Measurements from ENCODE around the gene FRK. TPM values are rescaled to one million over a fixed set of nuclear protein-coding genes. Genes with fewer than 3 reads are reported as not detected.

Gene FRK
- total and polyA plus RNA-seq, 5 donors from 2014 or later = not detected

DNA sequence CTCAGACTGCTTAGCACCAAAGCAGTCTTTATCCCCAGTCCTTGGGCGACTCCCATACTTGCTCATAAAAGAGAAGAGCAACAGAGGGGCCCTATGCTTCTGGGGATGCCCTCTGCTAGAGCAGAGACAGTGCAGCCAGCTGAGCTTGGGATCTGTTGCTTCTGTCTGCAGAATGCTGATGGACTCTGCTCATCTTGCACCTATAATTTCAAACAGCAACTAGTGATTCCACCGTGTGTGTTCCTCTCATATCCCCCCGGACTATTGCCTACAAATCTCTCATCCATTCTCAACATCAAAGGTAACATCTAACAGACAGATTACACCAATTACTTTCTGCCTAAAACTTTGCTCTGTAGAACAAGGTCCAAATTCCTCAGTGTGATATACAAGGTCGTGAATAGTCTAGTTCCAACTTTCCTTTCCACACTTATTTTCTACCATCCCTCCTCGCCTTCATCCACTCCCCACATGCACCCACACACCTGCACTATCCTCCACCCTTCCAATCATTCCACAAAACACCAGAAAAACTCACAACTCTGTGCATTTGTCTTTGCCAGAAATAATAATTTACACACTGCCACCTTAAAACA is 62.6 kb downstream of the FRK start:
- H3K4me1 Mint-ChIP-seq = no peaks in the 10 kb centered on the region
- no peak for ATAC-seq (ENCODE audit: low read depth in 2 of 2)
- H3K36me3 Mint-ChIP-seq = no peaks in the 10 kb centered on the region
- Histone ChIP-seq H3K4me3 (ENCODE audit: low read depth, low read length) (no peak overlapping the region), H3K27me3 (ENCODE audit: control insufficient read depth, insufficient read depth, low read length) (peaks cover 3% of the 10 kb centered on the region), H3K27ac (ENCODE audit: insufficient read depth, low read length, poor library complexity, severe bottlenecking) (no peak overlapping the region), H3K36me3 (ENCODE audit: control insufficient read depth, insufficient read depth, low read length) (no peaks in the 10 kb centered on the region), H3K9me3 (ENCODE audit: control insufficient read depth in 2 of 2, low read length in 2 of 2) (no peaks in the 10 kb centered on the region), H3K4me1 (ENCODE audit: control insufficient read depth, insufficient read depth, low read length, poor library complexity, severe bottlenecking) (no peaks in the 10 kb centered on the region)
- DNase-seq = no peak
- no peak overlapping the region for H3K4me3 Mint-ChIP-seq
- H3K27me3 Mint-ChIP-seq = peaks cover 9% of the 10 kb centered on the region
- H3K9me3 Mint-ChIP-seq = peaks cover 0 to 3% (median 0%) of the 10 kb centered on the region in 7 donors
- H3K27ac Mint-ChIP-seq = no peak overlapping the region

DNA sequence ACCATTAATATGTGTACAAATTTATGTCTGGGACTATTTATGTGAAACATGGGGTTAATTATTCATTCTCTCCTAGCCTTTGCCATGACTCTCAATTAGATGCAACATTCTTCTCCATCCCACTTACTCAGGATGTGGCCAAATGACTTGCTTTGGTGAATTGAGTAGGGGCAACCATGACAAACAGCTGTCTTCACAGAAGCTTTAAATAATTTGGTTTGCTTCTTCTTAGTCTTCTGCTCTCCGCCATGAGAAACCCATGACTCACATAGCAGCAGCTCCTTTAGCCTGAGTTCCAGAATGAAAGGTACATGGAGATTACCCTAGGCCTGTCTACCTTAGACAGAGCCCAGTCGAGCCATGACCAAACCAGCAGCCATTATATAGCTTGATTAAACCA is 74.7 kb downstream of the FRK start:
- H3K27me3 Mint-ChIP-seq = peaks cover 5% of the 10 kb centered on the region
- no peaks in the 10 kb centered on the region for H3K36me3 ChIP-seq (ENCODE audit: control insufficient read depth, insufficient read depth, low read length)
- peaks cover 0 to 5% (median 2%) of the 10 kb centered on the region in 7 donors for H3K9me3 Mint-ChIP-seq
- H3K9me3 ChIP-seq (ENCODE audit: control insufficient read depth in 2 of 2, low read length in 2 of 2) = no peaks in the 10 kb centered on the region
- DNase-seq (no peak), ATAC-seq (ENCODE audit: low read depth in 2 of 2) (no peak)
- no peaks in the 10 kb centered on the region for H3K4me1 ChIP-seq (ENCODE audit: control insufficient read depth, insufficient read depth, low read length, poor library complexity, severe bottlenecking)
- no peaks in the 10 kb centered on the region for H3K4me1 Mint-ChIP-seq
- H3K27me3 ChIP-seq (ENCODE audit: control insufficient read depth, insufficient read depth, low read length) = no peaks in the 10 kb centered on the region
- H3K4me3 ChIP-seq (ENCODE audit: low read depth, low read length) = no peak overlapping the region
- no peaks in the 10 kb centered on the region for H3K36me3 Mint-ChIP-seq
- H3K27ac Mint-ChIP-seq = no peak overlapping the region
- no peak overlapping the region for H3K4me3 Mint-ChIP-seq
- H3K27ac ChIP-seq (ENCODE audit: insufficient read depth, low read length, poor library complexity, severe bottlenecking) = no peak overlapping the region

DNA sequence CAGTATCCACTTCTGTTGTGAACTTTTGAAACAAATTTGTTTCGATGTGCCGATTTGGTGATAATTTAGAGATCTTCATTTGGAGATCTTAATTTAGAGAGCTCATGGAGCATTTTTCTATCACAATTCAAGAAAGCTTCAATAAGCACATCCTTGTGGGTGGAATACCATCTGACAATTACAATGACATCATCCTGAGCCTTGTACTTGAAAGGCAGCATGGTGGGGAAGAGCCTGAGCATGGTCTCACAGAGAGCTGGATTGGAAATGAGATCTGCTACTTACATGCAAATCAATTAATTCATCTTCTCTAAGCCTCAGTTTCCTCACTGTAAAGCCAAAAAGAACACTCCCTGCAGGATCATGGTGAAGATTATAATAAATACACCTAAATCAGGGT is 75.9 kb downstream of the FRK start:
- H3K27me3 Mint-ChIP-seq = peaks cover 5% of the 10 kb centered on the region
- no peak overlapping the region for H3K27ac ChIP-seq (ENCODE audit: insufficient read depth, low read length, poor library complexity, severe bottlenecking)
- no peaks in the 10 kb centered on the region for H3K4me1 ChIP-seq (ENCODE audit: control insufficient read depth, insufficient read depth, low read length, poor library complexity, severe bottlenecking)
- DNase-seq (no peak), ATAC-seq (ENCODE audit: low read depth in 2 of 2) (no peak)
- no peak overlapping the region for H3K27ac Mint-ChIP-seq
- H3K9me3 ChIP-seq (ENCODE audit: control insufficient read depth in 2 of 2, low read length in 2 of 2) = no peaks in the 10 kb centered on the region
- H3K36me3 Mint-ChIP-seq = no peaks in the 10 kb centered on the region
- H3K4me1 Mint-ChIP-seq = no peaks in the 10 kb centered on the region
- no peaks in the 10 kb centered on the region for H3K36me3 ChIP-seq (ENCODE audit: control insufficient read depth, insufficient read depth, low read length)
- no peaks in the 10 kb centered on the region for H3K27me3 ChIP-seq (ENCODE audit: control insufficient read depth, insufficient read depth, low read length)
- H3K9me3 Mint-ChIP-seq = peaks cover 0 to 4% (median 2%) of the 10 kb centered on the region in 7 donors
- H3K4me3 ChIP-seq (ENCODE audit: low read depth, low read length) = no peak overlapping the region
- H3K4me3 Mint-ChIP-seq = no peak overlapping the region

DNA sequence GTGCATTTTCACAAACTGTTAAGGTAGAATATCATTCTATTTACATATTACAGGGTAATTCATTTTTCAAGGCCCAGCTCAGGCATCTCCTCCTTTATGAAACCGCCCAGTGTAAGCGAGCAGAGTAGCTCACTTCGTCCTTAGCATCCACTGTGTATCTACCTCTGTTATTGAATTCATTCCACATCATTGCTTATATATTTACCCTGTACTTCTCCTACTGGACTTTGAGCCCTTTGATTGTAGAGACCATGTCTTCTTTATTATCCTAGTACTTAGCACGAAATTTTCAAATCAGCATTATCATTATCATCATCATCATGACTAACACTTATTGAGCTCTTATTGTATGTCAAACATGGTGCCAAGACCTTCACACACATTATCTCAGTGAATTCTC is 76.7 kb downstream of the FRK start:
- Mint-ChIP-seq H3K36me3 (no peaks in the 10 kb centered on the region), H3K27me3 (peaks cover 5% of the 10 kb centered on the region), H3K4me3 (no peak overlapping the region), H3K4me1 (no peaks in the 10 kb centered on the region), H3K9me3 (peaks cover 0 to 2% (median 0%) of the 10 kb centered on the region in 7 donors), H3K27ac (peak overlapping the region in 1 of 3 donors; percentile 67)
- Histone ChIP-seq H3K4me3 (ENCODE audit: low read depth, low read length) (no peak overlapping the region), H3K4me1 (ENCODE audit: control insufficient read depth, insufficient read depth, low read length, poor library complexity, severe bottlenecking) (no peaks in the 10 kb centered on the region), H3K27ac (ENCODE audit: insufficient read depth, low read length, poor library complexity, severe bottlenecking) (no peak overlapping the region), H3K27me3 (ENCODE audit: control insufficient read depth, insufficient read depth, low read length) (no peaks in the 10 kb centered on the region), H3K36me3 (ENCODE audit: control insufficient read depth, insufficient read depth, low read length) (no peaks in the 10 kb centered on the region), H3K9me3 (ENCODE audit: control insufficient read depth in 2 of 2, low read length in 2 of 2) (no peaks in the 10 kb centered on the region)
- ATAC-seq (ENCODE audit: low read depth in 2 of 2) = no peak
- DNase-seq = no peak

DNA sequence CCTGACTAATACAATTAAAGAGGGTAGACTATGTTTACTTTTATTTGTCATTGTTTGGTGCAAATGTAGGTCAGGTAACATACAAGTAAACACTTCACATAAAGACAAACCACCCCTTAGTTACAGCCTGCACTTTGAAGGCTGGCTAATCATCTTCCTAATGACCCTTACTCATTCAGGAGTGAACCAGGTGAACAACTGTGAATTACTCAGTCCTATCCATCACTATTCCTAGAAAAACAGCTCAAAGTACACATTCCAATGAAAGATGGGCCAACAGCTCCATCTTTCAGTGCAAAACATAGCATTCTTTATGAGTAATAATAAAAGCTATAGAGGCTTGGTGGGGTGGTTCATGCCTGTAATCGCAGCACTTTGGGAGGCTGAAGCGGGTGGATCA is 78.2 kb downstream of the FRK start:
- no peak overlapping the region for H3K27ac ChIP-seq (ENCODE audit: insufficient read depth, low read length, poor library complexity, severe bottlenecking)
- no peaks in the 10 kb centered on the region for H3K4me1 ChIP-seq (ENCODE audit: control insufficient read depth, insufficient read depth, low read length, poor library complexity, severe bottlenecking)
- Mint-ChIP-seq H3K9me3 (peaks cover 0 to 2% (median 0%) of the 10 kb centered on the region in 7 donors), H3K4me3 (no peak overlapping the region), H3K4me1 (no peaks in the 10 kb centered on the region), H3K27me3 (peaks cover 5% of the 10 kb centered on the region), H3K36me3 (no peaks in the 10 kb centered on the region), H3K27ac (no peak overlapping the region)
- ATAC-seq (ENCODE audit: low read depth in 2 of 2) (no peak), DNase-seq (no peak)
- H3K27me3 ChIP-seq (ENCODE audit: control insufficient read depth, insufficient read depth, low read length) = no peaks in the 10 kb centered on the region
- H3K36me3 ChIP-seq (ENCODE audit: control insufficient read depth, insufficient read depth, low read length) = no peaks in the 10 kb centered on the region
- H3K4me3 ChIP-seq (ENCODE audit: low read depth, low read length) = no peak overlapping the region
- no peaks in the 10 kb centered on the region for H3K9me3 ChIP-seq (ENCODE audit: control insufficient read depth in 2 of 2, low read length in 2 of 2)

DNA sequence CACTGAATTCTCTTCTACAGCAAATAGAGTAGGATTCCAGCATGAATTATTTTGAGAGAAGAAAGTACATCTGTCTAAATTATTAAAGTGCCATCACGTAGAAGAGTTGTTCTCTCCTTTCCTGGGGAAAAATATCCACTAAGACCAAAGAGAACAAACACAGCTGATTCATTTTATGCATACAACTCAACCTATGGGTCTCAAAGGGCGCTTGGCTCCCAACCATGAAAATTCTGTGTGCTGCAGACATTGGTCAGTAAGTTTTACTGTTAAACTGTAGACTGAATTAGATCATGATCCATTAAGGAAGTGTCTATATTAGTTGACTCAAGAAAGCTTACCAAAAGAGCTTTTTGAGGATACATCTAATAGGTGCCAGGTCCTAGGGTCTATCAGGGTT is 83.5 kb downstream of the FRK start:
- H3K9me3 Mint-ChIP-seq = no peaks in the 10 kb centered on the region
- Histone ChIP-seq H3K9me3 (ENCODE audit: control insufficient read depth in 2 of 2, low read length in 2 of 2) (no peaks in the 10 kb centered on the region), H3K36me3 (ENCODE audit: control insufficient read depth, insufficient read depth, low read length) (no peaks in the 10 kb centered on the region), H3K4me1 (ENCODE audit: control insufficient read depth, insufficient read depth, low read length, poor library complexity, severe bottlenecking) (no peaks in the 10 kb centered on the region), H3K27ac (ENCODE audit: insufficient read depth, low read length, poor library complexity, severe bottlenecking) (no peak overlapping the region), H3K4me3 (ENCODE audit: low read depth, low read length) (no peak overlapping the region), H3K27me3 (ENCODE audit: control insufficient read depth, insufficient read depth, low read length) (no peaks in the 10 kb centered on the region)
- DNase-seq = no peak
- H3K36me3 Mint-ChIP-seq = no peaks in the 10 kb centered on the region
- no peak for ATAC-seq (ENCODE audit: low read depth in 2 of 2)
- no peaks in the 10 kb centered on the region for H3K27me3 Mint-ChIP-seq
- H3K27ac Mint-ChIP-seq = no peak overlapping the region
- no peaks in the 10 kb centered on the region for H3K4me1 Mint-ChIP-seq
- H3K4me3 Mint-ChIP-seq = no peak overlapping the region

DNA sequence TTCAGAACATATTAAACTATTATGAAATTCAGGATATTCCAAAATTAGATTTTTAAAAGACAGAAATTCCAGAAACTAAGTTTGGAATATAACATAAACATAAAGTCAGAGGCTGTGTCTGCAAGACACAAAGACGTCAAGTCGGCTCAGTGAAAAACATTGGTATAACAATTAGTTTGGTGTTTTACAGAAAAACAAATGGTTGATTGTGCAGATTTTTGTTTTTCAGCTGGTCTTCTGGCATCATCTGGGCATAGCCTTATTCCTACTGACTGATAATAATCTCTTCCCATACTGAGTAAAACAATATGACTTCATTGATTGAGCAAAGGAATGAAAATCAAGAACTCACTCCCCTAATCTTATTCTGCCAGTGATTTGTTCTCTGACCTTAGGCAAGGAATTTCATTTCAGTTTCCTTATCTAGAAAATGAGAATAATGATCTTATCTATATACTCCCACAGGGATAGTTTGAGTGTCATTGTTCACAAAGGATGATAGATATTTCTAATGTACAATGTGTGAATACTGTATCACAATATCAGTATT is 84.3 kb downstream of the FRK start:
- no peaks in the 10 kb centered on the region for H3K9me3 ChIP-seq (ENCODE audit: control insufficient read depth in 2 of 2, low read length in 2 of 2)
- H3K9me3 Mint-ChIP-seq = no peaks in the 10 kb centered on the region
- no peaks in the 10 kb centered on the region for H3K27me3 Mint-ChIP-seq
- no peaks in the 10 kb centered on the region for H3K36me3 Mint-ChIP-seq
- no peak overlapping the region for H3K4me3 Mint-ChIP-seq
- DNase-seq (no peak), ATAC-seq (ENCODE audit: low read depth in 2 of 2) (no peak)
- H3K4me3 ChIP-seq (ENCODE audit: low read depth, low read length) = no peak overlapping the region
- no peaks in the 10 kb centered on the region for H3K27me3 ChIP-seq (ENCODE audit: control insufficient read depth, insufficient read depth, low read length)
- H3K4me1 Mint-ChIP-seq = no peaks in the 10 kb centered on the region
- no peak overlapping the region for H3K27ac Mint-ChIP-seq
- no peak overlapping the region for H3K27ac ChIP-seq (ENCODE audit: insufficient read depth, low read length, poor library complexity, severe bottlenecking)
- no peaks in the 10 kb centered on the region for H3K4me1 ChIP-seq (ENCODE audit: control insufficient read depth, insufficient read depth, low read length, poor library complexity, severe bottlenecking)
- H3K36me3 ChIP-seq (ENCODE audit: control insufficient read depth, insufficient read depth, low read length) = no peaks in the 10 kb centered on the region

DNA sequence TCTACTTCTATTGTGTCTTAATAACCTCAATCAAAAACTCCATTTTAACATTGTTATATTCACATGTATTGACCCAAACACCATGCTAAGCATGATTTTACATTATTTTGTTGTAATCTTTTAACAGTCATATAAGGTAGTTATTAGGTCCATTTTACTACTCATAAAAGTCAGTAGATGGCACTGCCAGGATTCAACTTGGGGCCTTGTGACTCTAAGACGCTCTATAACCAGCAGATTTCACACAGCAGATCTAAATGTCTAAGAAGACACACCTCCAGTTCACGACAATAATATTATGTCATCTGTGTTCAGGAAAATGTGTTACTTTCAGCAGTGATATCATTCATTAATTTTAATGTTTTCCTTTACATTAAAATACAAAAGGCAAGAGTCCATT is 88.0 kb downstream of the FRK start:
- Histone ChIP-seq H3K9me3 (ENCODE audit: control insufficient read depth in 2 of 2, low read length in 2 of 2) (no peaks in the 10 kb centered on the region), H3K4me3 (ENCODE audit: low read depth, low read length) (no peak overlapping the region), H3K27ac (ENCODE audit: insufficient read depth, low read length, poor library complexity, severe bottlenecking) (no peak overlapping the region), H3K4me1 (ENCODE audit: control insufficient read depth, insufficient read depth, low read length, poor library complexity, severe bottlenecking) (no peaks in the 10 kb centered on the region), H3K27me3 (ENCODE audit: control insufficient read depth, insufficient read depth, low read length) (peaks cover 1% of the 10 kb centered on the region), H3K36me3 (ENCODE audit: control insufficient read depth, insufficient read depth, low read length) (no peaks in the 10 kb centered on the region)
- H3K4me1 Mint-ChIP-seq = no peaks in the 10 kb centered on the region
- no peak overlapping the region for H3K27ac Mint-ChIP-seq
- no peak for DNase-seq
- H3K9me3 Mint-ChIP-seq = no peaks in the 10 kb centered on the region
- H3K4me3 Mint-ChIP-seq = no peak overlapping the region
- no peak for ATAC-seq (ENCODE audit: low read depth in 2 of 2)
- no peaks in the 10 kb centered on the region for H3K36me3 Mint-ChIP-seq
- no peaks in the 10 kb centered on the region for H3K27me3 Mint-ChIP-seq

Measured in CD4-positive, CD25-positive, alpha-beta regulatory T cell (primary cell).